ENCODE results near the gene GZMB.
"Not testable (repeated sequence)": the region's sequence is repeated elsewhere in the genome, so short reads cannot be mapped to it uniquely, and the experiment has no call there.

The GZMB gene

GRCh38 chr14:24631749-24632335 lies 2.1 kb downstream of the GZMB start:
- no peak for DNase-seq (ENCODE audit: low spot score)

- DNase-seq (ENCODE audit: low spot score): no peak
These were observed 3.0 kb downstream of the GZMB start for GRCh38 chr14:24630872-24631477.

GRCh38 chr14:24630087-24630871 lies 3.7 kb downstream of the GZMB start:
- no peak for DNase-seq (ENCODE audit: low spot score)

GRCh38 chr14:24629521-24629920 lies 4.5 kb downstream of the GZMB start:
- DNase-seq (ENCODE audit: low spot score): no peak

- DNase-seq (ENCODE audit: low spot score): no peak
These were observed 20.2 kb downstream of the GZMB start for GRCh38 chr14:24613747-24614146.

GRCh38 chr14:24613241-24613640 lies 20.7 kb downstream of the GZMB start:
- no peak for DNase-seq (ENCODE audit: low spot score)

- no peak for DNase-seq (ENCODE audit: low spot score)
These were observed 21.8 kb downstream of the GZMB start for GRCh38 chr14:24612196-24612595.

GRCh38 chr14:24609655-24610344 lies 24.2 kb downstream of the GZMB start, which contains the start of gene GZMH:
TSS of gene GZMH (minus strand) at chr14:24609685. CDS start at chr14:24609613, 72 bp downstream.
- no peak for DNase-seq (ENCODE audit: low spot score)

- no peak for DNase-seq (ENCODE audit: low spot score)
These were observed 26.1 kb downstream of the GZMB start for GRCh38 chr14:24607635-24608514.

GRCh38 chr14:24607081-24607480 lies 26.9 kb downstream of the GZMB start:
- no peak for DNase-seq (ENCODE audit: low spot score)

GRCh38 chr14:24606297-24606696 lies 27.7 kb downstream of the GZMB start:
- no peak for DNase-seq (ENCODE audit: low spot score)

- DNase-seq (ENCODE audit: low spot score): no peak
These were observed 28.4 kb downstream of the GZMB start for GRCh38 chr14:24605435-24606190.

- no peak for DNase-seq (ENCODE audit: low spot score)
These were observed 36.6 kb downstream of the GZMB start for GRCh38 chr14:24597403-24597802.

- no peak for DNase-seq (ENCODE audit: low spot score)
These were observed 38.7 kb downstream of the GZMB start for GRCh38 chr14:24595073-24595808.

GRCh38 chr14:24591004-24591403 lies 43.0 kb downstream of the GZMB start:
- not testable (repeated sequence) for DNase-seq (ENCODE audit: low spot score)

GRCh38 chr14:24584402-24584801 lies 49.6 kb downstream of the GZMB start:
- not testable (repeated sequence) for DNase-seq (ENCODE audit: low spot score)
